ENCODE data around the gene SMIM23.

SMIM23 gene

DNA sequence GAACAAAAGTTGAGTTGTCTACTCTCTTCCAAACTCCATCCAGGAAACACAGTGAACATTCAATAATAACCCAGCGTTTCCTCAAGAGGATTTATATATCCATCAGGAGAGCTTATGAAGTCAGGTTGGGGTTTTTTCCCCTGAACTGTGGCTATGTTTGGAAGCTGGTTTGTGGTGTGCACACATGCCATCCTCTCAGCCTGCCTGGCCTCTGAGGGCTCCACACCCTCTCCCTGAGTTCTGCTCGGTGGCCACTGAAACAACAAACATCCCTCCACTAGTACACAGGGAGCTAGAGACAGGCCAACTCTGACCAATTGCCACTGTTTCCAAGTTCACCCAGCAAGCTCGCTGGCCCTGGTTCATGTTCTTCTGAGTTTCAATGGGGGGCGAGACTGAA is 35.7 kb downstream of the SMIM23 start:
- DNase-seq = no peak

GRCh38 chr5:171823269-171823668 is 37.7 kb downstream of the SMIM23 start:
- DNase-seq = no peak

- no peak for DNase-seq
Observed at GRCh38 chr5:171825051-171825450, 39.4 kb downstream of the SMIM23 start.

- DNase-seq = no peak
Observed at GRCh38 chr5:171826132-171826531, 40.5 kb downstream of the SMIM23 start.

DNA sequence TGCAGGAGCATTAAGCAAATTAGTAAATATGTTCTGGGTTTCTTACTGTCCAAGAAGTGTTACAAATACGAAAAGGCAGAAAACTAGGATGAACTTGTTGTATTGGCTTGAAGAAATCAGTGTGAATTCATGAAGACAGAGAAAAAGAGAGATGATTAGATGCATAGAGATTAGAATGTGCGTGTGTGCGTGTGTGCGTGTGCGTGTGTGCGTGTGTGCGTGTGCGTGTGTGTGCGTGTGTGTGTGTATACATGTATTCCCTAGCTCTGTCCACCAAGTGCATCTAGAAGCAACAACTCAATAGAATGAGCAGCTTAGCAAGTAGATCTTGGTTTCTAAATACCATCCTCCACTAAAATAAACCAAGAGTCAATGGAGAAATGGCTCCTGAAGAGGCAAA is 41.5 kb downstream of the SMIM23 start:
- no peak for DNase-seq

GRCh38 chr5:171830686-171831085 is 45.1 kb downstream of the SMIM23 start:
- no peak for DNase-seq

DNA sequence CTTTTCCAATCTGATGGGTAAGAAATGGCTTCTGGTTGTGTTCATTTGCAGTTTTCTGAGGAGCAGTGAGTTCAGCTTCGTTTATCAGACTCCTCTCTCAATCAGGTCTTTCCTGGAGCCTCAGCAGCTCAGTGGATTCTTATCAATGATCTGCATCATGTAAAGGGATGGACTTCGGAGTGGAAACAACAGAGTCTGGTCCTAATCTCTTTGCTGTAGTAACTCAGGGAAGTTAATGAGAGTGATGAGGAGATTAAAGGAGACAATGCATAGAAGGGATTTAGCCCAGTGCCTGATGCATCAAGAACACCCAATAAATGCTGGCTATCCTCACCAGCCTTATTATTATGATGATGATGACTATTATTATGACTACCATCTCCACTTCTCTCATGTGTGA is 47.2 kb downstream of the SMIM23 start:
- no peak for DNase-seq

DNA sequence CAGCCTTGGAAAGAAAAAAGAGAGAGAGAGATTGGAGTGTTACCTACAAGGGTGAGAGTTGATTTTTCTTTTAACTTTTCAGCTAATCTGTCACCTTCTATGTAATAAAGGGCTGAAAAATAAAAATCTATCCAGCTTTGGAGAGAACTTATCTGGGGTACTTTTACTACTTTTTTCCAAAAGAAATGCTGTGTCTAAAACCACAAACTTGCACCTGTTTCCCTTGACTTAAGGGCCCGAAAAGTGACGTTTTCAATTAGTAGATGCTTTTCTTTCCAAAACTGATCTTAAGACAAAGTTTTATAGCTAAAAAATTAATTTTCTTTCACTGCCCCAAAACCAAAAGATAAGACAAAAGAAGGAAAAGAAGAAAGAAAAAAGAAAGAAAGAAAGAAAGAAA is 48.8 kb downstream of the SMIM23 start:
- no peak for DNase-seq

DNA sequence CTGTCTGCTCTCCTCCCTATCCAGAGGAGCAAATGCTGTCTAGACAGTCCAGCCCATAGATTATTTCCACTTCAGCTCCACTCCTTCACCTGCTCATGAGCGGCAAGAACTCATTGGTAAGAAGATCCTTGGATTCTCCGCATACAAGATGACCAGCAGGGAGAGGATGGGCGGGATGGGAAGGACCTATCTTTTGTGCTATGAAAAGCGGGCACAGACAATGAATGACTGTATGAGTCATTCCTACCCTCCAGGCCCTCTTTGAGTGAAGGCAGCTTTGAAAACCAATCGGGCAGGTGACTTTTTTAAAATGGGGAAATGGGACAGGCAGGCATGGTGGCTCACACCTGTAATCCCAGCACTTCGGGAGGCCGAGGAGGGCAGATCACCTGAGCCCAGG is 49.4 kb downstream of the SMIM23 start:
- DNase-seq = no peak

- no peak for DNase-seq
Observed at GRCh38 chr5:171837522-171837921, 51.9 kb downstream of the SMIM23 start.

- DNase-seq = no peak
Observed at GRCh38 chr5:171838066-171838465, 52.4 kb downstream of the SMIM23 start.

- no peak for DNase-seq
Observed at GRCh38 chr5:171839112-171839511, 53.5 kb downstream of the SMIM23 start.

GRCh38 chr5:171840066-171840465 is 54.4 kb downstream of the SMIM23 start:
- no peak for DNase-seq
